Activated gamma-delta T cell treated with anti-CD3 and anti-CD28 coated beads, Interleukin-2, amount 50 U/mL, for 16 hours (primary cell): ENCODE results near the gene NIPA2.

ENCODE experiments used
- DNase-seq: peaks from one replicate; pipeline ENCODE4 v3.0.0-alpha.2; 2020; ENCODE audit warnings: low read depth

The NIPA2 gene

DNA sequence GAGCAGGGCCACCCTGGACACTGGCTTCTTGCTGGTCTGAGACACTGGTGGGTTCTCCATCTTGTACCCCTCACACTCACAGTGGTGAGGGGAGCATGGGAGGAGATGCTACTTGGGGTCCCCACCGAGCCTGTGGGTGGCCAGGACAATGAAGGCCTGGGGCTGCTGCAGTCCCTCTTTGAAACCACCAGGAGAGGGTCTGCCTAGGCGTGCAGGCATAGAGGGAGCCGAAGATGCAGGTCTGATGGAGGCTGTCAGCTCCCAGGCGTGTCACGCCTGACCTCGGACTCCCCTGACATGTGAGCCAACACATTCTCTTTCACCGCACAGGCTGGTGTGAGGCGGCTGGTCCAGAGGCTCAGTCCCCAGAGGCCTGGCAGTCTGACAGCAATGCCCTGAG lies 39.1 kb downstream of the NIPA2 start:
- no peak for DNase-seq

- no peak for DNase-seq
Observed at GRCh38 chr15:22878103-22878502, 39.6 kb downstream of the NIPA2 start.

GRCh38 chr15:22880068-22880980 lies 41.9 kb downstream of the NIPA2 start:
- DNase-seq = no peak

- DNase-seq = no peak
Observed at GRCh38 chr15:22880981-22881738, 42.7 kb downstream of the NIPA2 start.

GRCh38 chr15:22881739-22882440 lies 43.4 kb downstream of the NIPA2 start:
- no peak for DNase-seq

DNA sequence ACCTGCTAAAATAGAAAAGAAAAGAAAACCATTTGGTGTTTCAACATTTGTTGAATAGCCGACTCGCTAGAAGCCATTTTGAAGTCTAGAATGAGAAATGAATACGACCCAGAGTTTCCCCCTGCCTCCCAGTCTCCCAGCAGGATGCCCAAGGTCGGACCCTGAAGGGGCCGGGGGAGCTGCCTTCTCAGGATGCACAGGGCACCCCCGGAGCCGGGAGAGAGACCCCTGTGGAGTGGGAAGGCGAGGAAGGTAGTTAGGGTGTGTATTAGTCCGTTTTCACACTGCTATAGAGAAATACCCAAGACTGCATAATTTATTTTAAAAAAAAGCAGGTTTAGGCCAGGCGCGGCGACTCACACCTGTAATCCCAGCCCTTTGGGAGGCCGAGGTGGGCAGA lies 44.7 kb downstream of the NIPA2 start:
- DNase-seq = no peak

DNA sequence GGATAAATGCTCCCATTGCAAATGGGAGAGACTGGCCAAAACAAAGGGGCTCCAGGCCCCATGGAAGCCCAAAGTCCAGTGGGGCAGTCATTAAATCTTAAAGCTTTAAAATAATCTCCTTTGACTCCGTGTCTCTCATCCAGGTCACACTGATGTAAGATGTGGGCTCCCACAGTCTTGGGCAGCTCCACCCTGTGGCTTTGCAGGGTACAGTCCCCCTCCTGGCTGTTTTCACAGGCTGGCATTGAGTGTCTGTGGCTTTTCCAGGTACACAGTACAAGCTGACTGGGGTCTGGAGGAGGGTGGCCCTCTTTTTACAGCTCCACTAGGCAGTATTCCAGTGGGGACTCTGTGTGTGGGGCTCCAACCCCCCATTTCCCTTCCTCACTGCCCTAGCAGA lies 45.9 kb downstream of the NIPA2 start:
- no peak for DNase-seq

DNA sequence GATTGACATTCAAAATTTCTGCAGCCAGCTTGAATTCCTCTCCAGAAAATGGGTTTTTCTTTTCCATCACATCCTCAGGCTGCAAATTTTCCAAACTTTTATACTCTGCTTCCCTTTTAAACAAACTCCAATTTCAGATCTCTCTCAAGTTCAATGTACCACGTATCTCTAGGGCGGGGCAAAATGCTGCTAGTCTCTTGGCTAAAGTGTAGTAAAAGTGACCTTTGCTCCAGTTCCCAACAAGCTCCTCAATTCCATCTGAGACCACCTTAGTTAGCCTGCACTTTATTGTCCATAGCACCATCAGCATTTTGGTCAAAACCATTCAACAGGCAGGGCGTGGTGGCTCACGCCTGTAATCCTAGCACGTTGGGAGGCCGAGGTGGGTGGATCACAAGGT lies 46.7 kb downstream of the NIPA2 start:
- DNase-seq = no peak

DNA sequence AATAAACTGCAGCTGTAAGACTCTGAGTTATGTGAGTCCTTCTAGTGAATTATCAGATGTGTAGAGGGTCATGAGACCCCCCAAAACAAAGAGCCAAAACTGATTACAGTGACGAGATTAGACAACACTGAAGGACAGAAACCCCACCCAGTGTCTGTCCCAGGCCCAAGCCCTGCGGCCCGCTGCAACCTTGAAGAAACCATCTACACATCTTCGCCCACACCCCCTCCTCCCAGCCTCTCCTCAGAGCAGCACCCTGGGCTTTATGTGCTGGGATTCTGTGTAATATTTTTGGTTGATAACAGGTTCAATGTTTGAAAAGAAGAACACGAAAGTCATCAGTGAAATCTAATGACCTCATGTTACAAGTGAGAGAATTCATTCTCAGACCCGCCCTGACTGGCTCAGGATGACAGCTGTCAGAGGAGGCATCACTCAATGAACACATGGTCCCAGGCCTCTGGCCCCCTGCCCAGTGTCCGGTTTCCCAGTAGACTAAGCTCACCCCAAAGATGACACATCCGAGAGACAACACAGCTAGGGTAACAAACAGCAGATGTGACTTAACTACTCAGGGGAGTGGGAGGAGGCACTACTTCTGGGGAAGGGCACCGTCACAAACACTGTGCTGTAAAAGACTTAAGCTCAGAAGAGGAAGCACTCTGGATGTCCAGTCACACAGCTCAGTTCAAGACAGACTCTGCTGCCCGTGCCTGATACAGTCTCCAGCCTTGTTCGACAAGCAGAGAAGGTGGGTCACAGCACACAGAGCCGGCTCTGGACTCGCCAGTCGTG lies 48.9 kb downstream of the NIPA2 start:
- no peak for DNase-seq

- DNase-seq = no peak
Observed at GRCh38 chr15:22888120-22888859, 49.8 kb downstream of the NIPA2 start.

- no peak for DNase-seq
Observed at GRCh38 chr15:22889146-22889818, 50.8 kb downstream of the NIPA2 start.

- DNase-seq = no peak
Observed at GRCh38 chr15:22890296-22890695, 51.8 kb downstream of the NIPA2 start.

DNA sequence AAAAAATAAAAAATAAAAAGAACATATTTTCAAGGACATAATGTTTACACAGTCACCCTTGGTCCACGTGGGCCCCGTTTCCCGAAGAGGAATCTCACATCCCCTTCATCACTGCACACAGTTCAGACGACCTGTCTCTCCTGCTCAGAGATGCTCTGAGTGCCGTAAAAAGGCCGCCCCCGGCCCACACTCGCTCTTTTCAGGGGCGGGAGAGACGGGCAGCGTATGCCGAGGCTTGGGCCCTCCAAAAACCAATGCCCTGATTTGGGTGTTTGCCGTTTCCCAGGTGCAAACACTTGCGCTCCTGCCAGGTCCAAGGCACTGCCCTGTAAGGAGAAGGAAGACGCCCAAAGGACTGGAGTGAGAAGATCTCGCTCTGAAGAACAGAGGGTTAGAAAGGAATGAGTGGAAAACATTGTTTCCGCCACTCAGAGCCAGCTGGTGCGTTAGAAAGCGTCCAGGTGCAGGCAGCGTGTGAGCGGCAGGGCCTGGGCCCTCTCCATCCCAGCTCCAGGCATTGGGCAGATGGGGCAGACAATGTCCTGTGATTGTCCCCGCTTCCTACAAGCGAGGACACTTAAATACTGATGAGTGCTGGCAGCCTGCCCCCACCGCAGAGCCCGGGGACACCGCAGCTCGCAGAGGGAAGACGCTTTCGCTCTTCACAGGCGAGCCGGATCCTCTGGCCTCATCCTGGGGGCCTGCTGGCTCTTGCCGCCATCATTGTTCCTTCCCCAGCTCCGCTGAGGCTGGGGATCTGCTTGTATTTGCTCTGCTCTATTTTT lies 53.2 kb downstream of the NIPA2 start:
- no peak for DNase-seq

DNA sequence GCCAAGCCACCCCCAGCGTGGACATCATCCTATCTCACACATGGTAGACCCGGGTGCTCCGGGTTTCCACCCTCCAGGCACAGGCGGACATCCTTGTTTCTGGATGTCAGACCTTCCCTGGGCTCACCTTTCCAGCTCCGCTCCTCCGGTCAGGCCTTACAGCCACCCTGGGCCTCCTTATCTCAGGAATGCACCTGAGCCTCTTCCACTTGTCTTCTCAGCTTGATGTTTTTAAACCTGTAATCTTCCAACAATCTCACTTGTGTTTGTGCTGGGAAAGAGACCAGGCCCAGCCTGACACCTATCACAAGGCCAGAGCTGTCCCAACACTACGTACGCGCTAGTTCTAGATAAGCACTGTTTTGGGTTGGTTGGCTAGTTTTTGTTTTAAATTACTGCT lies 53.9 kb downstream of the NIPA2 start:
- no peak for DNase-seq

GRCh38 chr15:22893081-22893480 lies 54.6 kb downstream of the NIPA2 start:
- DNase-seq = no peak

DNA sequence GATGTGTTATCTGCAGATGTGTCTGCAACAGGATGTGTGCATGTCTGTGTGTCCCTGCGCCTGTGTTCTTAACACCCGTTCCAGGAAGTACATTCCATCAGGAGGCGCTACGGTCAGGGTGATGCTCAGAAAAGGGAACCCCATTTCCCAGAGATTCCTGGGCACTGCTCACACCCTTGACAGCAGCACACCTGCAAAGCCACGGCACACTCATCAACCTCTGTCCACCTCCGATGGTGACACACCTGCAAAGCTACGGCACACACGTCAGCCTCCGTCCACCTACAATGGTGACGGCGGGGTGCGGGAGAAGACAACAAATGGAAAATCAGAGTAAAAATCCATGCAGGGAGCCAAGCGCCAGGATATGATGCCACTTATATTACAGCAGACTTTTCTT lies 55.4 kb downstream of the NIPA2 start:
- DNase-seq = no peak

DNA sequence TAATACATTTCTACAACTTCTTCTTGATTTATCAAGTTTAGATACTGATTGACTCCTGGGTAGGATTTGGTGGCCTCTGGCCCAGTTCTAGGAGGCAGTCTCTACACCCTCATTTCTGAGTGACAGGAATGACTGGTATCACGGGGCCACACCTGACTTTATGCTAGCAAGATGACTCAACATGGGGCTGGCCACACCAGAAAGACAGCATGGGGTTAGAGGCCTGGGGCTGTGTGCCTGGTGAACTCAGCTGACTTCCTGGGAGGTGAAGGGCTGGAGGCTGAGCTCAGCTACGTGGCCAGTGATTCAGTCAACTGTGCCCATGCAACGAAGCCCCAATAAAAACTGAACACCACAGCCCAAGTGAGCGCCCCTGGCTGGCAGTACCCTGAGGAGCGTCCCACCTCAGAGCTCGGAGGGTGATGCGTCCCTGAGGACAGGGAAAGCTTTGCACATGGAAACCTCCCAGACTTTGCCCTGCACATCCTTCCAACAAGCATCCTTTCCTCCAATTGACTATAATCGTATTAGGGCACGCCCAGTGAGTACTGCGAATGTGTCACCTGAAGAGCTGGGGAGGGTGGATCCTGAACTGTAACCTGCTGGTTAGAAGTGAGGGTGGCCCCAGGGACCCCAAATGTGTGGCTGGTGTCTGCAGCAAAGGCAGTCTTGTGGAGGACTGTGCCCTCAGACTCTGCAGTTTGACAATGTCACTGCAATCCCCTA lies 57.2 kb downstream of the NIPA2 start:
- no peak for DNase-seq

DNA sequence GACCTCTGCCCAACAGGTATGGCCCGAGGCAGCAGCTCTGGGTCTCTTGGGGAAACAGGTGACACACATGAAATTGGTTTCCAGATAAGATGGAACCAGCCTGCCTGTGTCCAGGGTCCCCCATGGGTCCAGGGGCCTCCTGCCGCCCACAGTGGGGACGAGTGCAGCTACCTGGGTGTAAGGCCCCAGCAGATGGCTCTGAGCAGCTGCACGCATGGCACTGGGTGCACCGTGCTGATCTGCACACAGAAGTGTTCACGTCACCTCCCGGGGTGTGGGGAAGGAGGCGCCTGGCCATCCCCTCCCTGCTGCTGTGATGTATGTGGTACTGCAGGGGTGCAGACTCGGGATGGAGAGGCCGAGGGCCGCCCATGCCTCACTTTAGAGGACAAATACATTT lies 63.6 kb downstream of the NIPA2 start:
- no peak for DNase-seq

DNA sequence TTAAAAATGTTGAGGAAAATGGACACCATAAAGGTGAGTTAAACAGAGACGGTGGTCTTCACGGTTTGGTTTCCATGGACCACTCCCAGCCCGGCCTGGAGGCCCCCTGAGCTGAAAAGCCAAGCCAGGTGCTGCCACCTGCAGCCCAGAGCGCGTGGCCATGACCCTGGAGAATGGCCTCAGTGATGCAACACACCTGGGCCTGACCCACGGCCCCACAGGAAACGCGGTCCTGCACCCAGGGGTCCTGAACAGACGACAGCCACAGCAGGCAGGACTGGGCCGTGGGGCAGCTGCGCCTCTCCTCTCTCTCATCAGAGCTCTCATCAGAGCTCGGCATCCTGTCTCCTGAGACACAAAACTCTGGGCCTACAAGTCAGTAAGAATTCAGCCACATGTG lies 64.1 kb downstream of the NIPA2 start:
- no peak for DNase-seq
